ENCODE results near the gene SH2D2A. TPM values are rescaled to one million over a fixed set of nuclear protein-coding genes. Genes with fewer than 3 reads are reported as not detected.

The SH2D2A gene
- total and polyA plus RNA-seq, 2 donors (not counting 1 experiment from before 2014, with no cell fraction given), result 0.73 to 2.1 TPM

- H3K79me2 ChIP-seq (ENCODE audit: control insufficient read depth, insufficient read depth, low read length), result peaks cover 49% of the 10 kb centered on the region
- no peak overlapping the region for H3K27ac Mint-ChIP-seq
These were observed 30.0 kb downstream of the SH2D2A start for GRCh38 chr1:156786640-156787039.

GRCh38 chr1:156785458-156785857, 31.2 kb downstream of the SH2D2A start:
- Mint-ChIP-seq H3K4me3 (no peak overlapping the region), H3K27ac (peak overlapping the region; percentile 37)

More at GRCh38 chr1:156786640-156787039, 30.0 kb downstream of the SH2D2A start:
- Mint-ChIP-seq H3K9me3 (ENCODE audit: insufficient read depth) (no peaks in the 10 kb centered on the region), H3K4me1 (peaks cover 5% of the 10 kb centered on the region), H3K4me3 (no peak overlapping the region), H3K27me3 (no peaks in the 10 kb centered on the region)
- DNase-seq (no peak), ATAC-seq (ENCODE audit: low read depth) (no peak)
- ChIA-PET POLR2A (no interaction called here), CTCF (interaction anchor here (0.7 to 1.1 kb wide), 2 partner anchors 52 to 130 kb away, joined by 3 read pairs; no protein-coding TSS in a partner anchor)
- Histone ChIP-seq H3K27me3 (replicated peaks in 1 of 4; ENCODE audit: control extremely low read depth in 1 of 4, control insufficient read depth in 3 of 4, insufficient read depth in 4 of 4, low read length in 3 of 4) (no peaks in the 10 kb centered on the region), H3K36me3 (replicated peaks in 1 of 2; ENCODE audit: control extremely low read depth in 1 of 2, control insufficient read depth in 1 of 2, extremely low read depth in 1 of 2, insufficient read depth in 2 of 2, low read length in 1 of 2) (peaks cover 11 to 68% of the 10 kb centered on the region in 2 experiments), H3K9me3 (ENCODE audit: control extremely low read depth in 1 of 3, control insufficient read depth in 2 of 3, insufficient read depth in 1 of 3, low read length in 2 of 3) (no peaks in the 10 kb centered on the region), H3K9ac (ENCODE audit: low read length) (no peak overlapping the region), H3K4me1 (ENCODE audit: control insufficient read depth in 2 of 2, insufficient read depth in 2 of 2, low read length in 2 of 2) (no peaks in the 10 kb centered on the region), H3K27ac (ENCODE audit: low read length in 2 of 2) (no peak overlapping the region), H4K20me1 (ENCODE audit: control insufficient read depth, insufficient read depth, low read length, poor library complexity, severe bottlenecking) (peaks cover 47% of the 10 kb centered on the region), H2AFZ (ENCODE audit: insufficient read depth, low read depth, low read length, poor library complexity, severe bottlenecking) (no peak overlapping the region), H3K4me2 (replicated peaks; ENCODE audit: low read depth, low read length, poor library complexity, severe bottlenecking) (no peak overlapping the region), H3K4me3 (ENCODE audit: control extremely low read depth in 1 of 5, extremely low read depth in 1 of 5, insufficient read depth in 1 of 5, low read depth in 2 of 5, low read length in 4 of 5) (no peak overlapping the region)
- 18% methylated on average over 7 of the region's 10 CpGs for WGBS (ENCODE audit: insufficient coverage)
- intact Hi-C loops (cut with micrococcal nuclease), result no loop called here
- TF ChIP-seq EZH2 (IDR thresholded peaks at IDR 0.05; ENCODE audit: borderline replicate concordance, insufficient read depth, low read depth, low read length, poor library complexity, severe bottlenecking) (no peak), CTCF (IDR thresholded peaks at IDR 0.05) (no peak)

More at GRCh38 chr1:156785458-156785857, 31.2 kb downstream of the SH2D2A start:
- intact Hi-C loops (cut with micrococcal nuclease), result no loop called here
- Histone ChIP-seq H2AFZ (ENCODE audit: insufficient read depth, low read depth, low read length, poor library complexity, severe bottlenecking) (no peak overlapping the region), H3K4me1 (ENCODE audit: control insufficient read depth in 2 of 2, insufficient read depth in 2 of 2, low read length in 2 of 2) (no peaks in the 10 kb centered on the region), H3K9me3 (ENCODE audit: control extremely low read depth in 1 of 3, control insufficient read depth in 2 of 3, insufficient read depth in 1 of 3, low read length in 2 of 3) (no peaks in the 10 kb centered on the region), H4K20me1 (ENCODE audit: control insufficient read depth, insufficient read depth, low read length, poor library complexity, severe bottlenecking) (peaks cover 49% of the 10 kb centered on the region), H3K4me2 (replicated peaks; ENCODE audit: low read depth, low read length, poor library complexity, severe bottlenecking) (no peak overlapping the region), H3K27ac (ENCODE audit: low read length in 2 of 2) (no peak overlapping the region), H3K9ac (ENCODE audit: low read length) (no peak overlapping the region), H3K36me3 (replicated peaks in 1 of 2; ENCODE audit: control extremely low read depth in 1 of 2, control insufficient read depth in 1 of 2, extremely low read depth in 1 of 2, insufficient read depth in 2 of 2, low read length in 1 of 2) (peaks cover 15 to 64% of the 10 kb centered on the region in 2 experiments), H3K27me3 (replicated peaks in 1 of 4; ENCODE audit: control extremely low read depth in 1 of 4, control insufficient read depth in 3 of 4, insufficient read depth in 4 of 4, low read length in 3 of 4) (no peaks in the 10 kb centered on the region), H3K79me2 (ENCODE audit: control insufficient read depth, insufficient read depth, low read length) (peaks cover 58% of the 10 kb centered on the region), H3K4me3 (ENCODE audit: control extremely low read depth in 1 of 5, extremely low read depth in 1 of 5, insufficient read depth in 1 of 5, low read depth in 2 of 5, low read length in 4 of 5) (no peak overlapping the region)
- no peaks in the 10 kb centered on the region for H3K9me3 Mint-ChIP-seq (ENCODE audit: insufficient read depth)
- CTCF ChIA-PET, result interaction anchor here (0.8 to 1.5 kb wide), 4 partner anchors 9 to 60 kb away, joined by 3 to 6 read pairs (median 4); no protein-coding TSS in a partner anchor
- POLR2A ChIA-PET, result no interaction called here
- 82% methylated on average over 3 of the region's 6 CpGs for WGBS (ENCODE audit: insufficient coverage)
- ATAC-seq (ENCODE audit: low read depth) (no peak), DNase-seq (no peak)
- no peak for TF ChIP-seq EZH2 (IDR thresholded peaks at IDR 0.05; ENCODE audit: borderline replicate concordance, insufficient read depth, low read depth, low read length, poor library complexity, severe bottlenecking)
- no peak for TF ChIP-seq CTCF (IDR thresholded peaks at IDR 0.05)
- H3K27me3 Mint-ChIP-seq, result no peaks in the 10 kb centered on the region
- peaks cover 7% of the 10 kb centered on the region for H3K4me1 Mint-ChIP-seq

All from B cell (primary cell).